ENCODE data around the gene KDELR3. TPM values are rescaled to one million over a fixed set of nuclear protein-coding genes. Genes with fewer than 3 reads are reported as not detected.

Gene KDELR3
- total and polyA plus RNA-seq, 10 of the 15 experiments (the other 5 are each of a cell fraction or from before 2014, with no cell fraction given): 0.15 to 0.98 (median 0.25) TPM; not detected in 1

GRCh38 chr22:38443628-38444521, 24.0 kb upstream of the KDELR3 start:
- H3K4me2 ChIP-seq (ENCODE audit: control insufficient read depth, insufficient read depth): no peak overlapping the region
- peaks cover 0 to 2% of the 10 kb centered on the region in 2 experiments; a peak in 3 of 4 replicates for H3K27me3 ChIP-seq (replicated peaks in 1 of 2; ENCODE audit: control insufficient read depth in 2 of 2, insufficient read depth in 2 of 2, low read length in 1 of 2)
- no TSS peak for BruUV-seq (replicated peaks)

GRCh38 chr22:38444783-38445182, 23.1 kb upstream of the KDELR3 start:
- H3K36me3 ChIP-seq (ENCODE audit: control insufficient read depth in 2 of 2, insufficient read depth in 2 of 2, low read length in 1 of 2): no peaks in the 10 kb centered on the region
- H3K79me2 ChIP-seq (ENCODE audit: control insufficient read depth, insufficient read depth, low read length): no peaks in the 10 kb centered on the region
- BruUV-seq (replicated peaks): no TSS peak
- no peak overlapping the region for H3K9ac ChIP-seq (ENCODE audit: control insufficient read depth, insufficient read depth, low read length)
- FAIRE-seq (no peak), ATAC-seq (no peak), DNase-seq (ENCODE audit: low read depth, low spot score) (no peak)
- intact Hi-C loops (cut with micrococcal nuclease; ENCODE audit: unreplicated experiment) (no loop called here), in situ Hi-C loops (cut with MboI) (no loop called here)
- 49% methylated on average over 10 of the region's 10 CpGs for WGBS (ENCODE audit: insufficient coverage, insufficient replicate concordance, low lambda C conversion rate, missing lambda C conversion rate)
- no peak overlapping the region for H3K4me3 ChIP-seq
- H3K4me2 ChIP-seq (ENCODE audit: control insufficient read depth, insufficient read depth): no peak overlapping the region
- peaks cover 0 to 2% of the 10 kb centered on the region in 2 experiments; a peak in 3 of 4 replicates for H3K27me3 ChIP-seq (replicated peaks in 1 of 2; ENCODE audit: control insufficient read depth in 2 of 2, insufficient read depth in 2 of 2, low read length in 1 of 2)
- H3K27ac ChIP-seq (ENCODE audit: control insufficient read depth, insufficient read depth): no peak overlapping the region
- H3K4me1 ChIP-seq (ENCODE audit: control insufficient read depth, insufficient read depth, low read length): no peaks in the 10 kb centered on the region
- RAD21 ChIA-PET (ENCODE audit: unreplicated experiment): no interaction called here
- H2AFZ ChIP-seq (ENCODE audit: control insufficient read depth, low read depth, low read length): no peak overlapping the region
- CTCF ChIA-PET: interaction anchor here (0.6 kb wide), 1 partner anchor 535 kb away, joined by 4 read pairs; no protein-coding TSS in a partner anchor
- H3K9me3 ChIP-seq (replicated peaks; ENCODE audit: control insufficient read depth, insufficient read depth, low read length): no peaks in the 10 kb centered on the region
- SMC1A ChIA-PET (ENCODE audit: uncharacterized antibody, unreplicated experiment): interaction anchor here (0.7 kb wide), 1 partner anchor 39 kb away, joined by 3 read pairs; no protein-coding TSS in a partner anchor
- POLR2A ChIA-PET: no interaction called here
- H4K20me1 ChIP-seq (ENCODE audit: control insufficient read depth, insufficient read depth): no peaks in the 10 kb centered on the region
- TF ChIP-seq JUND (IDR thresholded peaks at IDR 0.05; ENCODE audit: low read depth, low read length) (no peak), MTA2 (IDR thresholded peaks at IDR 0.05; ENCODE audit: low read depth) (no peak), FOXM1 (IDR thresholded peaks at IDR 0.05; ENCODE audit: low read depth, low read length) (no peak), NR2F1 (conservative IDR thresholded peaks at IDR 0.05) (no peak), CREB1 (IDR thresholded peaks at IDR 0.05; ENCODE audit: low read depth) (no peak), ZNF274 (IDR thresholded peaks at IDR 0.05; ENCODE audit: insufficient read depth, insufficient read length) (no peak), IKZF1 (conservative IDR thresholded peaks at IDR 0.05) (no peak), KDM1A (IDR thresholded peaks at IDR 0.05; ENCODE audit: borderline replicate concordance) (no peak), IKZF2 (IDR thresholded peaks at IDR 0.05) (no peak), SIX5 (IDR thresholded peaks at IDR 0.05; ENCODE audit: low read depth, low read length, severe bottlenecking) (no peak), MXI1 (IDR thresholded peaks at IDR 0.05; ENCODE audit: low read depth, low read length) (no peak), CEBPZ (IDR thresholded peaks at IDR 0.05; ENCODE audit: low read depth, low read length) (no peak)

More at GRCh38 chr22:38443628-38444521, 24.0 kb upstream of the KDELR3 start:
- H2AFZ ChIP-seq (ENCODE audit: control insufficient read depth, low read depth, low read length): no peak overlapping the region
- no peaks in the 10 kb centered on the region for H3K9me3 ChIP-seq (replicated peaks; ENCODE audit: control insufficient read depth, insufficient read depth, low read length)
- 35% methylated on average over 20 of the region's 21 CpGs for WGBS (ENCODE audit: insufficient coverage, insufficient replicate concordance, low lambda C conversion rate, missing lambda C conversion rate)
- CTCF ChIA-PET: interaction anchor here (0.6 kb wide), 1 partner anchor 536 kb away, joined by 4 read pairs; no protein-coding TSS in a partner anchor
- no peaks in the 10 kb centered on the region for H4K20me1 ChIP-seq (ENCODE audit: control insufficient read depth, insufficient read depth)
- H3K4me3 ChIP-seq: no peak overlapping the region
- TF ChIP-seq TARDBP (IDR thresholded peaks at IDR 0.05; ENCODE audit: borderline replicate concordance) (no peak), PAX5 (IDR thresholded peaks at IDR 0.05; ENCODE audit: borderline replicate concordance, low read depth, low read length) (no peak), BRCA1 (IDR thresholded peaks at IDR 0.05; ENCODE audit: low read depth, low read length) (no peak), SUZ12 (IDR thresholded peaks at IDR 0.05; ENCODE audit: unreplicated experiment) (no peak), ZNF622 (IDR thresholded peaks at IDR 0.05) (no peak), RUNX3 (IDR thresholded peaks at IDR 0.05; ENCODE audit: low read length) (no peak), HCFC1 (IDR thresholded peaks at IDR 0.05; ENCODE audit: low read length) (no peak), ZSCAN29 (IDR thresholded peaks at IDR 0.05) (no peak)
- FAIRE-seq: no peak
- DNase-seq (ENCODE audit: low read depth, low spot score): no peak
- RAD21 ChIA-PET (ENCODE audit: unreplicated experiment): no interaction called here
- no peaks in the 10 kb centered on the region for H3K36me3 ChIP-seq (ENCODE audit: control insufficient read depth in 2 of 2, insufficient read depth in 2 of 2, low read length in 1 of 2)
- H3K27ac ChIP-seq (ENCODE audit: control insufficient read depth, insufficient read depth): no peak overlapping the region
- ATAC-seq: no peak
- intact Hi-C loops (cut with micrococcal nuclease; ENCODE audit: unreplicated experiment) (no loop called here), in situ Hi-C loops (cut with MboI) (no loop called here)
- POLR2A ChIA-PET: no interaction called here
- H3K79me2 ChIP-seq (ENCODE audit: control insufficient read depth, insufficient read depth, low read length): no peaks in the 10 kb centered on the region
- SMC1A ChIA-PET (ENCODE audit: uncharacterized antibody, unreplicated experiment): interaction anchor here (0.7 kb wide), 1 partner anchor 40 kb away, joined by 3 read pairs; no protein-coding TSS in a partner anchor
- no peak overlapping the region for H3K9ac ChIP-seq (ENCODE audit: control insufficient read depth, insufficient read depth, low read length)
- H3K4me1 ChIP-seq (ENCODE audit: control insufficient read depth, insufficient read depth, low read length): no peaks in the 10 kb centered on the region
